IPS DF 6.9 (cell line): ENCODE data around the gene SERPINH1.

Experiments used
- DNase-seq: peaks from one replicate; pipeline ENCODE4 v3.0.0-alpha.2; 2013; ENCODE audit warnings: low read depth, low spot score
- H3K27ac ChIP-seq: one replicate; pipeline ENCODE4 v1.5.1; 2013; ENCODE audit warnings: low read length, control low read depth
- H3K27me3 ChIP-seq: 2 replicates; pipeline ENCODE4 v1.6.1; 2013; ENCODE audit warnings: mild to moderate bottlenecking, low read length; ENCODE audit not compliant: control insufficient read depth, insufficient read depth
- H3K36me3 ChIP-seq: 2 replicates; pipeline ENCODE4 v1.6.1; 2013; ENCODE audit warnings: low read length; ENCODE audit not compliant: control insufficient read depth, insufficient read depth
- H3K4me1 ChIP-seq: 2 replicates; pipeline ENCODE4 v1.6.1; 2013; ENCODE audit warnings: low read length; ENCODE audit not compliant: control insufficient read depth, insufficient read depth
- H3K4me3 ChIP-seq: 2 replicates; pipeline ENCODE4 v1.5.1; 2013; ENCODE audit warnings: mild to moderate bottlenecking, low read length
- H3K9me3 ChIP-seq: 2 replicates; pipeline ENCODE4 v1.6.1; 2013; ENCODE audit warnings: low read length, inconsistent platforms; ENCODE audit not compliant: control insufficient read depth, insufficient read depth
- WGBS: extraction: QIAGEN DNeasy Blood & Tissue Kit; methylation state at CpG from one replicate; pipeline ENCODE4 v1.1.7; 2013; ENCODE audit warnings: mixed read lengths, missing lambda C conversion rate; ENCODE audit not compliant: insufficient read length, insufficient coverage; 5-methylcytosine and 5-hydroxymethylcytosine counted together

Gene SERPINH1

DNA sequence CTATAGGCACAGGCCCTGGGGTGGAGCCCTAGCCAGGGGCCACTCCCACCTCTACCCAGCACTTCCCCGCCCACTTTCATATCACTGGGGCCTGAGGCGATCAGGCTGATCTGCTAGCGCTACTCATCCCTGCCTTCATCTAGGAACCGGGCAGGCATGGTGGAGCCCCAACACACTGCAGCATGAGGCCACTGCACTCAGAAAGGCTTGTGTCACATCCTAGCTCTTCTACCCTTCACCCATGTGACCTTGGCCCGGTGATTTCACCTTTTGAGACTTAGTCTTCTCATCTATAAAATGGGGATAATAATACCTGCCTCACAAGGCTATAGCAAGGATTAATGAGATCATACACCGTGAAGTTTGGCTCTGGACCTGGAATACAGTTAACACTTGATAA, 18.2 kb upstream of the SERPINH1 start:
- DNase-seq = no peak
- H3K27ac ChIP-seq = no peak overlapping the region
- WGBS = no CpG with 5 or more reads among the region's 6 CpGs
- H3K4me3 ChIP-seq = no peak overlapping the region
- H3K4me1 ChIP-seq = peaks cover 1% of the 10 kb centered on the region; the same call in 1 of the 2 replicates
- H3K27me3 ChIP-seq = no peaks in the 10 kb centered on the region
- no peaks in the 10 kb centered on the region for H3K36me3 ChIP-seq
- no peaks in the 10 kb centered on the region for H3K9me3 ChIP-seq

- H3K4me1 ChIP-seq = peaks cover 1% of the 10 kb centered on the region; the same call in 1 of the 2 replicates
- no peaks in the 10 kb centered on the region for H3K9me3 ChIP-seq
- H3K27me3 ChIP-seq = no peaks in the 10 kb centered on the region
- H3K4me3 ChIP-seq = no peak overlapping the region
- H3K36me3 ChIP-seq = no peaks in the 10 kb centered on the region
- no peak for DNase-seq
- WGBS = no CpG with 5 or more reads among the region's 1 CpG
- H3K27ac ChIP-seq = no peak overlapping the region
Measured at GRCh38 chr11:75547177-75547576, 14.9 kb upstream of the SERPINH1 start.

- H3K4me1 ChIP-seq = peaks cover 1% of the 10 kb centered on the region; the same call in 1 of the 2 replicates
- no peaks in the 10 kb centered on the region for H3K9me3 ChIP-seq
- DNase-seq = peak; percentile 57
- H3K27ac ChIP-seq = no peak overlapping the region
- no peaks in the 10 kb centered on the region for H3K36me3 ChIP-seq
- H3K4me3 ChIP-seq = no peak overlapping the region
- H3K27me3 ChIP-seq = no peaks in the 10 kb centered on the region
- no CpG with 5 or more reads among the region's 7 CpGs for WGBS
Measured at GRCh38 chr11:75547617-75548058, 14.4 kb upstream of the SERPINH1 start.

DNA sequence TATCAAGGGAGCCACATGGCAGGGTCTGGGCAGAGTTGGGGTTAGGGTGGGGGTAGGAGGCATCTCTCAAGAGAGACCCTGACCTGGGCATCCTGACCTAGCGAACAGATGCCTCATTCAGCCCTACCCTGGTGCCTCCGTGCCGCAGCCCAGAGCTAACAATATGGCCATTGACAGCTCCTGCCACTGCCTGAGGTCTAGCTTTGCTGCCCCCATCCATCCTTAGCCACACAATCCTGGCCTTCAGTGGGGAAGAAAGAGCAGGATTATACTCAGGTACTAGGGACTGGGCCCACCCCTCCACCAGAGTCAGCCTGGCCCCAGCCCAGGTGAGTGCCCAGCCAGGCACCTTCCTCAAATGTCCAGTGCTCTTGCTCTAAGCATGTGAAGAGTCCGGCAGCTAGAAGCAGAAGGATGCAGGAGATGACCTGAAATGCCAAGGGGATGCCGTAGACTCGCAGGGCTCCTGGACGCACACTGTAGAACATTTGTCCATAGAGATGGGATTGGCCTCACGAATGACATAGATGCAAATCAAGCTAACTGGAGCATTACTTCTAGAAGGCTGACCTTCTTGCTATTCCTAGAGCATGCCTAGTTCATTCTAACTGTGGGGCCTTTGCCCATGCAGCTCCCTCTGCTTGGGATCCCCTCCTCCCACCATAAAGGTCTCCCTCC, 13.3 kb upstream of the SERPINH1 start:
- peaks cover 1% of the 10 kb centered on the region; the same call in 1 of the 2 replicates for H3K4me1 ChIP-seq
- H3K9me3 ChIP-seq = no peaks in the 10 kb centered on the region
- no peak overlapping the region for H3K4me3 ChIP-seq
- no peak for DNase-seq
- no CpG with 5 or more reads among the region's 8 CpGs for WGBS
- no peak overlapping the region for H3K27ac ChIP-seq
- no peaks in the 10 kb centered on the region for H3K36me3 ChIP-seq
- no peaks in the 10 kb centered on the region for H3K27me3 ChIP-seq

- H3K4me3 ChIP-seq = no peak overlapping the region
- no CpG with 5 or more reads among the region's 5 CpGs for WGBS
- H3K4me1 ChIP-seq = peaks cover 1% of the 10 kb centered on the region; the same call in 1 of the 2 replicates
- H3K36me3 ChIP-seq = no peaks in the 10 kb centered on the region
- H3K9me3 ChIP-seq = no peaks in the 10 kb centered on the region
- H3K27me3 ChIP-seq = no peaks in the 10 kb centered on the region
- no peak overlapping the region for H3K27ac ChIP-seq
- DNase-seq = no peak
Measured at GRCh38 chr11:75549370-75549958, 12.6 kb upstream of the SERPINH1 start.

GRCh38 chr11:75553182-75553581, 8.9 kb upstream of the SERPINH1 start:
- Histone ChIP-seq H3K4me3 (no peak overlapping the region), H3K27me3 (no peaks in the 10 kb centered on the region), H3K36me3 (no peaks in the 10 kb centered on the region), H3K4me1 (peaks cover 2% of the 10 kb centered on the region; the same call in 1 of the 2 replicates), H3K27ac (no peak overlapping the region), H3K9me3 (no peaks in the 10 kb centered on the region)
- no peak for DNase-seq
- WGBS = no CpG with 5 or more reads among the region's 6 CpGs

- Histone ChIP-seq H3K27me3 (no peaks in the 10 kb centered on the region), H3K36me3 (no peaks in the 10 kb centered on the region), H3K27ac (no peak overlapping the region), H3K9me3 (no peaks in the 10 kb centered on the region), H3K4me1 (peaks cover 2% of the 10 kb centered on the region; the same call in 1 of the 2 replicates), H3K4me3 (no peak overlapping the region)
- no peak for DNase-seq
- WGBS = no CpG with 5 or more reads among the region's 1 CpG
Measured at GRCh38 chr11:75553889-75554257, 8.2 kb upstream of the SERPINH1 start.

GRCh38 chr11:75554258-75555022, 7.6 kb upstream of the SERPINH1 start:
- Histone ChIP-seq H3K4me3 (no peak overlapping the region), H3K36me3 (no peaks in the 10 kb centered on the region), H3K9me3 (no peaks in the 10 kb centered on the region), H3K27ac (no peak overlapping the region), H3K27me3 (no peaks in the 10 kb centered on the region), H3K4me1 (peaks cover 2% of the 10 kb centered on the region; the same call in 1 of the 2 replicates)
- DNase-seq = no peak
- WGBS = no CpG with 5 or more reads among the region's 21 CpGs

GRCh38 chr11:75555079-75555811, 6.8 kb upstream of the SERPINH1 start:
- no peak overlapping the region for H3K27ac ChIP-seq

DNA sequence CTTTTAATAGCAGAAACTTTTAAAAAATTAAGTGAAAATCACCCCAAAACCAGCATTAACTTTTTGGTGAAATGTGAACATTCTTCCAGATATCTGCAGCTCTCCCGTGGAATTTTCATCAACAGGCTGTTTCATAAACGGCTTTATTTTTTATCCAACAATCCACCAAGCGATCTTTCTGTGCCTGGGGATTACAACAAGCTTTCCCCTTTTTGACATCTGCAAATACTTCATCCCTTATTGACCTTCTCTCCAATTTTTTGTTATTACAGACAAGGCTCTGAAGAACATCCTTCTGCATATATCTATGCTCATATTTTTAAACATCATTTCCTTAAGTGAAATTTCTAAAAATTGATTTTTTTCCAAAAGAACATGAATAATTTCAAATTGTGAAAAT, 5.8 kb upstream of the SERPINH1 start:
- Histone ChIP-seq H3K27ac (no peak overlapping the region), H3K36me3 (no peaks in the 10 kb centered on the region), H3K27me3 (no peaks in the 10 kb centered on the region), H3K4me3 (no peak overlapping the region), H3K4me1 (peaks cover 2% of the 10 kb centered on the region; the same call in 1 of the 2 replicates), H3K9me3 (no peaks in the 10 kb centered on the region)
- no CpG with 5 or more reads among the region's 3 CpGs for WGBS
- DNase-seq = no peak

More at GRCh38 chr11:75555079-75555811, 6.8 kb upstream of the SERPINH1 start:
- Histone ChIP-seq H3K4me1 (peaks cover 2% of the 10 kb centered on the region; the same call in 1 of the 2 replicates), H3K9me3 (no peaks in the 10 kb centered on the region), H3K27me3 (no peaks in the 10 kb centered on the region), H3K36me3 (no peaks in the 10 kb centered on the region), H3K4me3 (no peak overlapping the region)
- DNase-seq = no peak
- WGBS = no CpG with 5 or more reads among the region's 12 CpGs
